Muscle layer of colon (tissue), 2 donors: Measurements from ENCODE around the gene PGGHG.
"Not testable (repeated sequence)": the region's sequence is repeated elsewhere in the genome, so short reads cannot be mapped to it uniquely, and the experiment has no call there.

Source experiments
- H3K27ac ChIP-seq: one replicate; pipeline ENCODE4 v1.7.0; 2013; ENCODE audit warnings: low read depth, mild to moderate bottlenecking, low read length, moderate library complexity
- H3K27me3 ChIP-seq, 2 donors: one replicate each; pipeline ENCODE4 v1.7.0; 2013; ENCODE audit warnings: low read length in 2 of 2, mild to moderate bottlenecking in 2 of 2; ENCODE audit not compliant: insufficient read depth in 2 of 2, control insufficient read depth in 1 of 2
- H3K36me3 ChIP-seq: one replicate; pipeline ENCODE4 v1.7.0; 2013; ENCODE audit warnings: mild to moderate bottlenecking, low read length; ENCODE audit not compliant: insufficient read depth
- H3K4me1 ChIP-seq: one replicate; pipeline ENCODE4 v1.7.0; 2013; ENCODE audit warnings: mild to moderate bottlenecking, low read length; ENCODE audit not compliant: insufficient read depth
- H3K4me3 ChIP-seq, 2 donors: one replicate each; pipeline ENCODE4 v1.7.0; 2013; ENCODE audit warnings: low read length in 2 of 2, low read depth in 1 of 2, mild to moderate bottlenecking in 1 of 2, moderate library complexity in 1 of 2
- H3K9ac ChIP-seq: one replicate; pipeline ENCODE4 v1.7.0; 2013; ENCODE audit warnings: low read length
- H3K9me3 ChIP-seq: one replicate; pipeline ENCODE4 v1.7.0; 2013; ENCODE audit warnings: mild to moderate bottlenecking, low read length
- donor health status: abdominal sarcoma.
- donor health status: Adenocarcinoma of cecum.

PGGHG gene

DNA sequence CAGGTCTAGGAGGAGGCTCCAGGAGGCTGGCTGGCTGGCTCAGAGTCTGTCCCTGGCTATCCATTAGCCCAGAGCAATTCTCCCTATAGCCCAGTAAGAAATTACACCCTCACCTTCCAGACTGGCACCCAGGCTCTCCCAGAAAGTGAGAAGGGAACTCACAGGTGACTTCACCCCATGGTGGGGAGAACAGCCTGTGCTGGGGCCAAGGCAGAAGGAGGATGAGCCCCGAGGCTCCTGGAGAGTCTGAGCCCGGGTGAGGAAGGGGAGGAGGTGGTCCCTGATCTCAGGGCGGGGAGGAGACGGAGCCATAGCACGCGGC is 25.6 kb downstream of the PGGHG start:
- H3K36me3 ChIP-seq, H3K9me3 ChIP-seq, H3K27ac ChIP-seq, H3K9ac ChIP-seq: not testable (repeated sequence)
- Histone ChIP-seq H3K4me3 (peak overlapping the region in 1 of 2 donors; percentile 56), H3K27me3 (peaks cover 13 to 24% of the 10 kb centered on the region in 2 donors), H3K4me1 (peaks cover 22% of the 10 kb centered on the region)

GRCh38 chr11:315051-315481 is 26.1 kb downstream of the PGGHG start:
- Histone ChIP-seq H3K4me3 (peak overlapping the region; percentile 7 to 53), H3K27me3 (peaks cover 13 to 24% of the 10 kb centered on the region in 2 donors), H3K27ac (no peak overlapping the region), H3K4me1 (peaks cover 19% of the 10 kb centered on the region), H3K9ac (no peak overlapping the region), H3K9me3 (no peaks in the 10 kb centered on the region), H3K36me3 (no peaks in the 10 kb centered on the region)

GRCh38 chr11:315516-315994 is 26.6 kb downstream of the PGGHG start:
- Histone ChIP-seq H3K4me3 (peak overlapping the region; percentile 7 to 53), H3K27me3 (peaks cover 13 to 24% of the 10 kb centered on the region in 2 donors), H3K9ac (no peak overlapping the region), H3K36me3 (no peaks in the 10 kb centered on the region), H3K4me1 (peaks cover 19% of the 10 kb centered on the region), H3K9me3 (no peaks in the 10 kb centered on the region), H3K27ac (no peak overlapping the region)

DNA sequence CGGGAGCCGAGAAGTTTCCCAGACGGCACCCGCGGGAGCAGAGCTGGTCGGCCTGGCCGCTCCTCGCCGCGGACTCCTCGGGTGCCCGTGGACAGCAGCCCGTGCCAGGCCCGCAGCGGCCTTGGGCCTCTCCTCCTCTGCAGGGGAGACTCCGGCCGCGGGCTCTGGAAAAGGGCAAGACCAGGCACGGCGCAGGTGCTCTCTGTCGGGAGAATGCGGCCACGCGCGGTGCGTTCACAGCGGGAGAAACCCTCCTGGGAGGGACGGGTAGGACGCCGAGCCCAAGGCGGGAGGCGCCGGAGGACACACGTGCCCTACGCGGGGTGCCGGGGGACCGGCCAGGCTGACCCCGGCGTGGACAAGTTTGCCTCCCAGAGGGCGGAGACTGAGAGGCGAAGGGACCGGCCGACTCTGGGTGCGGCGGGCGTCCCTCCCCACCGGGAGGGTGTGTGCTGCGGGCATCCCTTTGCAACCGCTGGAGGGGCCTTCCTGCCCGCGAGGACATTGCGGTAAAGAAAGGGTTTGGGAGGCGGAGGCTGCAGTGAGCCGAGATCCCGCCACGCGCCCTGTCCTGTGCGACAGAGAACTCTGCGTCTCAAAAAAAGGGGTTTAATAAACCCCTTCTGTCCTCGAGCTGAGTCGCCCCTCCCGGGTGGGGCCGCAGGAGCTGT is 27.2 kb downstream of the PGGHG start:
- Histone ChIP-seq H3K9me3 (no peaks in the 10 kb centered on the region), H3K27me3 (peaks cover 13 to 24% of the 10 kb centered on the region in 2 donors), H3K9ac (no peak overlapping the region), H3K36me3 (no peaks in the 10 kb centered on the region), H3K27ac (no peak overlapping the region), H3K4me1 (peaks cover 19% of the 10 kb centered on the region), H3K4me3 (no peak overlapping the region)

DNA sequence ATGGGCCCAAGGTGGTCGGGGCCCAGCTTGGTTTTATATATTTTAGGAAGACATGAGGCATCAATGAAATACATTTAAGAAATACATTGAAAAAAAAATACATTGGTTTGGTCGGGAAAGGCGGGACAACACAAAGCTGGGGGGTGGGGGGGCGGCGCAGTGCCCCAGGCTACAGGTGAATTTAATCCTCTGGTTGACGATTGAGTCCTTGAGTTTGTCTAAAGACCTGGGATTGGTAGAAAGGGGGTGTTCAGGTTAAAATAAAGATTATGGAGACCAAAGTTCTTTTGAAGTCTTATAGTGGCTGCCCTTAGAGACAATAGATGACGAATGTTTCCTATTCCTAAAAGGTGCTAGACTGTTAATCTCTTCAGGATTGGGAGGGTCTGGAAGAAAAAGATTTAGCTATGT is 28.0 kb downstream of the PGGHG start:
- Histone ChIP-seq H3K27me3 (peaks cover 13 to 24% of the 10 kb centered on the region in 2 donors), H3K9ac (no peak overlapping the region), H3K4me3 (no peak overlapping the region), H3K9me3 (no peaks in the 10 kb centered on the region), H3K4me1 (peaks cover 17% of the 10 kb centered on the region), H3K27ac (no peak overlapping the region), H3K36me3 (no peaks in the 10 kb centered on the region)

DNA sequence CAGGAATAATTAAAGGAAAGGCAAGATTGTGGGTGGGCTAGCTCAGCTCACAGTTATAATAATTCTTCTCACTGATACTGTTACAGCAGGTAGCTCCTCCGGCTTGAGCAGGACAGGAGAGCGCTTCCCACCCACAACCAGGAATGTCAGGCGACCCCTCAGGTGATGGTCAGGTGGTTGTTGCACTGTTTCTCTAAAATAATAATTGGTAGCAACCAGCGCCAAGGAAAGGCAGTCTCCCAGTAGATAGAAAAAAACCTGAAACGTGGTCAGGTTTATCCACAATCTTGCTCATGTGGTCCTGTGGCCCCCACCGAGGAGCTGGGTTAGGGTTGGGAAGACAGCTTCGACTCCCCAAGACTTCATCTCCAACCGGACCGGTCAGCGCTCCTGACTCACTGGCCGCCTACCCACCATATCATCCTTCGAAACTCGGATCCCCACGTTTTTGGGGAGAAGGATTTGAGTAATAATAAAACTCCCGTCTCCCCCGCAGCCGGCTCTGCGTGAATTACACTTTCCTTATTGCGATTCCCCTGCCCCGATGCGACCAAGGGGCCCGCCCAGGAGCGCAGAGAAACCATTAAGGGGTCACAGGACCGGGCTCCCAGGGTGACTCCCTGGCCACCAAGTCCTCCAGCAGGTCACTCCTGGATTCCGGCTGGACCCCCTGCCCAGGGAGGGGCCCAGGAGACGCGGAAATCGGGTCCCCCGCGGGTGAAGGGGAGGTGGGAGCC is 28.9 kb downstream of the PGGHG start:
- H3K9me3 ChIP-seq, H3K27ac ChIP-seq, H3K36me3 ChIP-seq, H3K9ac ChIP-seq, H3K4me1 ChIP-seq: not testable (repeated sequence)
- Histone ChIP-seq H3K27me3 (peaks cover 13 to 24% of the 10 kb centered on the region in 2 donors), H3K4me3 (peak overlapping the region in 1 of 2 donors; percentile 20)

DNA sequence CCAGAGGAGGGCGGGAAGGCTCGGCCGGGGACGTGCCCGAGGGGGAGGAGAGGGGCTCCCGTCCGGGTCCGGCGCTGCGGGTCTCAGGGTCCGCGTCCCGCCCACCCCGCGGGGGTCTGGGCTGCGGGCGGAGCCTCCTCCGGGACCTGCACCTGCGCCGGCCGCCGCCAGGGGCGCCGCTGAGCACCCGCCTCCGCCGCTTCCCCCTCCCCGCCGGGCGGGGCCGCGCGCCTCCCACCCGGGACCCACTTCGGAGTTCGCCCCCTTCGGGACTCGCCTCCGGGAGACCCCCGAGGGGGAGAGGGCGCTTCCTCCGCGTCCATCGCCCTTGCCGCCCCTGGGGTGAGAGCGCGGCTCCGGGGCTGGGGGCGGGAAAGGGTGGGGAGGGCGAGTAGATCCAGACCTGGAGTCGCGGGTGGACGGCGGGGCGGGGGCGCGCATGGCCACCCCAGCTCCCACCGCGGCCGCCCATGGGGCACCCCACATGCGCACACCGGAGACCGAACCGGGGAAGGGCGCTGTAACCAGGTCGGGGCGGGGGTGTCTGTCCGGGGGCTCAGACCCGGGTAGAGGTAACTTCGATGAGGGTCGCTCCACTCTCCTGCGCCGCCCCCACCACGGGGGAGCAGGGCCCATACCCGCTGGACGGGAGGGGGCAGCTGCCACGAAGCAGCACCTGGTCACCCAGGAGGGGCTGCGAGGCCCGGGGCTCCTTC is 29.6 kb downstream of the PGGHG start:
- Histone ChIP-seq H3K27me3 (peaks cover 13 to 24% of the 10 kb centered on the region in 2 donors), H3K27ac (peak overlapping the region; percentile 96), H3K4me3 (peak overlapping the region; percentile 27 to 84)
- not testable (repeated sequence) for H3K4me1 ChIP-seq, H3K9me3 ChIP-seq, H3K36me3 ChIP-seq, H3K9ac ChIP-seq

DNA sequence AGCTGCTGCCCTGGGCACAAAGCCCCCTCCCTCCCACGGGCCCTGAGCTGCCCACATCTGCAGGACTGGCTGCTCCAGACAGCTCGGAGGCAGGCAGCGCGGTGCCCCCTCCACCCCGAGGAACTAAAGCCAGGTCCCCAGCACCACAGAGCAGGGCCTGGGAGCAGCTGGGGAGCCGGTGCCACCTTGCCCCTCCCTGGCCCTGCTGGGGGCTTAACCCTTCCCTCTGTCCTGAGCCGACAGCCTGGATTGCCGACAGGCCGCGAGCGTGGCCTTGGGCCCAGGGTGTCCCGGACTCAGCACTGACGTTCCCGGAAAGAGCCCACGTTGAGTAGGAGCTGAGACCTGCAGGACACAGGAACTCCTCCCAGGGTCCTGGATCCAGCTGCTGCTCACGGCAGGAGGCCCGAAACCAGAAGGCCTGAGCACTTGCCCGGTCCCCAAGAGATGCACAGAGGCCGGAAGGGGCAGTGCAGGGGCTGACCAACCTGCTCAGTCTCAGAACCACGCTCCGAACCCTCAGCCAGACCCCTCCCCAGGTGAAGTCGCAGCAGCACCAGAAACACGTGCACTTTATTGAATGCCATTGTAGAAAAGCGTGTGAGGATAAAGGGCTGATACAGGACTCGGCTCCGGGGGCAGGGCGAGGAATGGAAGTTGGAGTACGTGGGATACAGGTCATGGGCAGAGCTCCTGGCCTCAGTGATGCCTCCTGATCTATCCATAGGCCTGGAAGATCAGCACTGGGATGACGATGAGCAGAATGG is 30.4 kb downstream of the PGGHG start:
- Histone ChIP-seq H3K4me1 (peaks cover 10% of the 10 kb centered on the region), H3K4me3 (peak overlapping the region; percentile 76 to 84), H3K9ac (peak overlapping the region; percentile 87), H3K27me3 (peaks cover 13 to 24% of the 10 kb centered on the region in 2 donors), H3K27ac (peak overlapping the region; percentile 96)
- not testable (repeated sequence) for H3K9me3 ChIP-seq, H3K36me3 ChIP-seq

DNA sequence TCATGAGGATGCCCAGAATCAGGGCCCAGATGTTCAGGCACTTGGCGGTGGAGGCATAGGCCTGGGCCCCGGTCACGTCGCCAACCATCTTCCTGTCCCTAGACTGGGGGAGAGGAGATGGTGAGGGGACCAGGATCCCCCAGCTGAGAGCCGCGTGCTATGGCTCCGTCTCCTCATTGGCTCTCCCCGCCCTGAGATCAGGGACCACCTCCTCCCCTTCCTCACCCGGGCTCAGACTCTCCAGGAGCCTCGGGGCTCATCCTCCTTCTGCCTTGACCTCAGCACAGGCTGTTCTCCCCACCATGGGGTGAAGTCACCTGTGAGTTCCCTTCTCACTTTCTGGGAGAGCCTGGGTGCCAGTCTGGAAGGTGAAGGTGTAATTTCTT is 31.0 kb downstream of the PGGHG start:
- H3K9me3 ChIP-seq, H3K36me3 ChIP-seq: not testable (repeated sequence)
- Histone ChIP-seq H3K9ac (peak overlapping the region; percentile 96), H3K27me3 (peaks cover 13 to 24% of the 10 kb centered on the region in 2 donors), H3K27ac (peak overlapping the region; percentile 96), H3K4me3 (peak overlapping the region; percentile 76 to 84), H3K4me1 (peaks cover 16% of the 10 kb centered on the region)

DNA sequence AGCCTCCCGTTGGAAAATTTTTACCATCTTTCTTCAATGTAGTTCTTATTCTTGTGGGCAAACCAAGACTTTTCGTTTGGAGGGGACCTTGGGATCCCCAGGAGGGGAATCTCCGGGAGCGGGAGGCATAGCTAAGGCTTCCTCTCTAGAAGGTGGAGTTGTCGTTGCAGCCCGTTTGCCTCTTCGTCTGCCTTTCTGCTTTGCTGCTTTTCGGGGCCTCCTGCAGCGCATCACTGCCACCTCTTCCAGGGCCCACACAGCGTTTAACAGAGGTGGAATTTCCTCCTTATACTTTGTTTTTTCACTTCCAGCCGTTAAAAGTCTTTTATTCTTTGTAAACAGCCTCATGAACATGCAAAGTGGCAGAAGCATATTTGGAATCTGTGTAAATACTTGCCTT is 35.2 kb downstream of the PGGHG start:
- Histone ChIP-seq H3K9me3 (no peaks in the 10 kb centered on the region), H3K9ac (peak overlapping the region; percentile 21), H3K27ac (peak overlapping the region; percentile 73), H3K4me3 (no peak overlapping the region), H3K36me3 (no peaks in the 10 kb centered on the region), H3K4me1 (peaks cover 33% of the 10 kb centered on the region), H3K27me3 (no peaks in the 10 kb centered on the region)
